ENCODE data around the gene RANGRF.
"Not testable (repeated sequence)": the region's sequence is repeated elsewhere in the genome, so short reads cannot be mapped to it uniquely, and the experiment has no call there.

RANGRF gene, protein sequence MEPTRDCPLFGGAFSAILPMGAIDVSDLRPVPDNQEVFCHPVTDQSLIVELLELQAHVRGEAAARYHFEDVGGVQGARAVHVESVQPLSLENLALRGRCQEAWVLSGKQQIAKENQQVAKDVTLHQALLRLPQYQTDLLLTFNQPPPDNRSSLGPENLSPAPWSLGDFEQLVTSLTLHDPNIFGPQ

DNA sequence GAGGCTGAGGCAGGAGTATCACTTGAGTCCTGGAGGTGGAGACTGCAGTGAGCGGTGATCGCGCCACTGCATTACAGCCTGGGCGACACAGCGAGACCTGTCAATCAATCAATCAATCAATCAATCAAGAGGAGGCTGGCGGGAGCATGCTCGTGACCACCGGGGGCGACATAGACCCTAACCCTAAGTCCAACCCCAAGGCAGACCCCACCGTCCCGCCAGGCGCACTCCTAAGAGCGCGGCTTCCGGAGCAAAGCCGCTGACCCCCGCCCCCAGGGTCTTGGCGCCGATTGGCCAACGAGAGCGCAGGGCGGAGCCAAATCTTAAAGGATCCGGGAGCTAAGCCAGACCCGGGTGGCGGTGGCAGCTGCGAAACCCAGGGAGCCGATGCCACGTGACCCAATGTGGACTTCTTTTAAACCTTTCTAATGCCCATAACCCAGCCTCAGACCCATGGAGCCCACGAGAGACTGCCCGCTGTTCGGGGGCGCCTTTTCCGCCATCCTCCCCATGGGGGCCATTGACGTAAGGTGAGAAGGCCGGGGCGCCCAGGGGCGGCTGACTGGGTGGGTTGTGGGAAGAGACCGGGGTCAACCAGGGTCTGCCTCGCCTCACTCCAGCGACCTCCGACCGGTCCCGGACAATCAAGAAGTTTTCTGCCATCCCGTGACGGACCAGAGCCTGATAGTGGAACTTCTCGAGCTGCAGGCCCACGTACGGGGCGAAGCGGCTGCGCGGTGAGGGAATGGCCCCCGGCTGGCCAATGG, at the start of gene RANGRF:
RANGRF (plus strand) TSS at position 335 of the 767 bp plus-strand sequence; CDS start at position 454, 119 bp downstream.
- DNase-seq: peak; percentile 53 to 89

DNA sequence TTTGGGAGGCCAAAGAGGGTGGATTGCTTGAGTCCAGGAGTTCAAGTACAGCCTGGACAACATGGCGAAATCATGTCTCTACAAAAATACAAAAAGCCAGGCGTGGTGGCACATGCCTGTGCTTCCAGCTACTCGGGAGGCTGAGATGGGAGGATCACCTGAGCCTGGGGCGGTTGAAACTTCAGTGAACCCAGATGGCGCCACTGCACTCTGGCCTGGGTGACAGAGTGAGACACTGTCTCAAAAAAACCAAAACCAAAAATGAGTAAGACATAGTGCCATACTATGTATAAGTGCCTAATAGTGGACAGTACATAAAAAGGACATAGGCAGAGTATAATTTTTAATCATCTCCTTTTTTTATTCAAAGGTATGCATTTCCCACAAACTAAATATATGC, 44.6 kb upstream of the RANGRF start:
- DNase-seq: no peak

DNA sequence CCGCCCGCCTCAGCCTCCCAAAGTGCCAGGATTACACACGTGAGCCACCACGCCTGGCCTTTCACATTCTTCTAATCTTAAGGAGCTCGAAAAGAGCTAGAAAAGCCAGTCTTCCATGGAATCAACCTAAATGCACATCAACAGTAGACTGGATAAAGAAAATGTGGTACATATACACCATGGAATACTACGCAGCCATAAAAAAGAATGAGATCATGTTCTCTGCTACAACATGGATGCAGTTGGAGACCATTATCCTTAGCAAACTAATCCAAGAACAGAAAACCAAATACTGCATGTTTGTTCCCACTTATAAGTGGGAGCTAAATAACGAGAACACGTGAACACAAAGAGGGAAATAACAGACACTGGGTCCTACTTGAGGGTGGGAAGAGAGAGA, 43.7 kb upstream of the RANGRF start:
- no peak for DNase-seq

DNA sequence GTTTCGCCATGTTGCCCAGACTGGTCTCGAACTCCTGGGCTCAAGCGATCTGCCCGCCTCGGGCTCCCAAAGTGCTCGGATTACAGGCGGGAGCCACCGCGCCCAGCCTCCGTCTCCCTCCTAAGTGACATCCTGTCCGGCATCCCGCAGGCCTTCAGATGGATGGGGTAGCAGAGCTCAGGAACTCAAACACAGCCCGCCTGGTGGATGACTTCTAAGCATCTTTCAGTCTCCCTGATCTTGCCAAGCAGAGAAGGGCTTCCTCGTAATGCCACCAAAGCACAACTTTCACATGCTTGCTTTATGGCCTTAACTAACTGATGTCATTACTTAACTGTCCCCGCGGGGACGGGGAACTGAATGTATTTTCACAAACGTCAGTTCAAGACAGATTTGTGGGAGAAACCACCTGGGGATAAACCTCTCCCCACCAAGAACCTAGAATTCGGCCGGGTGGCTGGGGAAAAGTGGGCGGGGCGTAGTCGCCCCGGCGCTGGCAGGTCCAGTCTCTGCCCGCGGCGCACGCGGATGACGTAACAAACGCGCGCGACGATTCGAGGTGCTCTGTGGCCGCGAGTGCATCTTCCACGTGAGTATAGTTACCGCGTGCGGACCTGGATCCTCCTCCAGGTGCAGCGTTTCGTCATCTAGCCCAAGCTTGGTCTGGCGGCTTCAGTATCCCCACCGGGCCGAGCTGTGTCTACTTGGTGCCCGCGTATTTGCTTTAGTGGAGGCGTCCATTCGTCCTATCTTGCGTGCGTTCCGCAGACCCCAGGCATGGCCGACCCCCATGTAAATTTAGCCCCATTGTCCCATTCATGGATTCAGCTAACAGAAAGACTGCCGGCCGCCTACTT, 39.5 kb upstream of the RANGRF start, which contains the start of gene PFAS:
PFAS (plus strand) TSS at position 539 of the 857 bp plus-strand sequence. CDS start 4,649 bp downstream, outside the sequence.
- DNase-seq: peak; percentile 80 to 92

DNA sequence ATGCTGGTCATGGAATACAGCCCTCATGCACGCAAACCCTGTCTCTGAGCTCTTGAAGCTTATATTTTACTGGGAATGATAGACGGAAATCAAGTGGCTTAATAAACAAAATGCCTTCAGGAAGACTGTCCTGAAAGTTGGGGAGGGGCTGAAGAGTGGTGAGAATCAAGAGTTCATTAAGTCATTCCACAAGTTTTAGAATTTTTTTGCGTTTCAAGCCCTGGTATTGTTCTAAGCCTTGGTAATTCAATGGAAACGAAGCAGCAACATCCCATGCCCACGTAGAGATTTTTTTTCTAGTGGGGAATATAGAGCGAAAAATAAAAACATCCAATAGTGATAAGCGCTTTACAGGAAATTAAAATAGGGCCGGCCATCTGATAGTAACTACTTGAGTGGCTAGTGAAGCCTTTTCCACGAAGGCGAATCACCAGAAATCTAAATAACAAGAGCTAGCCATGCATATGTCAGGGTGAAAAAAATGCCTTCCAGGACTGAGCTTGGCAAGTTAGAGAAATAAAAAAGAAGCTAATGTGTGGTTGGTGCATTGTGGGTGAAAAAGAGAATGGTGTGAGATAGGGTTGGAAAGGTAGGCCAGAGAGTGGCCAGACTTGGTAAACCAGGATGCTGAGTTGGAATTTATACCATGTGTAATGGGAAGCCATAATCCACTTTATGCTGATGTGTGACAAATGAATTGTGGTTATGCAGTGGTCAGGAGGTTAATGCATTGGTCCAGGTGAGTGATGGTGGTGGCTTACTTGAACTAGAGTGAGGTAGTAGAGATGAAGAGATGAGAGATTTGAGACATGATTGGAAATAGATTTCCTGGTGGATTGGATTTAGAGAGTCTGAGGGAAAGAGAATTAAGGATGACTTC, 38.6 kb upstream of the RANGRF start:
- no peak for DNase-seq

DNA sequence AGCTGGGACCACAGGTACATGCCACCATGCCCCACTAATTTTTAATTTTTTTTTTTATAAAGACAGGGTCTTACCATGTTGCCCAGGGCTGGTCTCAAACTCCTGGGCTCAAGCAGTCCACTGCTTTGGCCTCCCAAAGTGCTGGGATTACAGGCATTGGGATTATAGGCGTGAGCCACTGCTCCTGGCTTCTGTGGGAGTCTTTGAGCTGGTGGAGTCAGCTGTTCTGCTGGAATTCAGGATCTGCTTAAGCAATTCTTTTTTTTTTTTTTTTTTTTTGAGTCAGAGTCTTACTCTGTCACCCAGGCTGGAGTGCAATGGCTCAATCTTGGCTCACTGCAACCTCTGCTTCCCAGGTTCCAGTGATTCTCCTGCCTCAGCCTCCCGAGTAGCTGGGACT, 37.1 kb upstream of the RANGRF start:
- DNase-seq: not testable (repeated sequence)

DNA sequence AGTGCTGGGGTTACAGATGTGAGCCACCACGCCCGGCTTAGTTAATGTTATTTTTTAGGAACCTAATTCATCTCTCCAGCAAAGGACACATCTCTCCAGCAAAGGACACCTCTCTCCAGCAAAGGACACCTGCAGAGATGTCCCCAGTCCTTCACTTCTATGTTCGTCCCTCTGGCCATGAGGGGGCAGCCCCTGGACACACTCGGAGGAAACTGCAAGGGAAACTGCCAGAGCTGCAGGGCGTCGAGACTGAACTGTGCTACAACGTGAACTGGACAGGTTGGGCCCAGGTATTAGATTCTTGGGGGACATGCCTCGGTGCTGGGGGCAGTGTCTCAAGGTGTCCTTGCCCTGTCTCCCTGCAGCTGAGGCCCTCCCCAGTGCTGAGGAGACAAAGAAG, 34.7 kb upstream of the RANGRF start:
- DNase-seq: peak in 1 of 2 experiments; percentile 9

DNA sequence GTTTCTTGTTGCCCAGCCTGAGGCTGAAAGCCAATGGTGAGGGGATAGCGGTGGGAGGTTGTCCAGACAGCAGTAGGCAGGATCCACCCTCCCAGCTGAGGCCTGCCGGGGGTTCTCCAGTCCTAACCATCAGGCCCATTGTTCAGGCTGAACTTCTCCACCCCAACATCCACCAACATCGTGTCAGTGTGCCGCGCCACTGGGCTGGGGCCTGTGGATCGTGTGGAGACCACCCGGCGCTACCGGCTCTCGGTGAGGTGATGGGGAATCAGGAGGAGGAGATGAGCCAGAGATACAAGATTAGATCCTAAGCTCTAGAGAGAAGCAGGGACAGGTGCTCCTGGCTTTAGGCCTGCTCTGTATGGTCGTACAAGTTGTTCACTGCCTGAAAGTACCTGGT, 33.6 kb upstream of the RANGRF start:
- DNase-seq: no peak

DNA sequence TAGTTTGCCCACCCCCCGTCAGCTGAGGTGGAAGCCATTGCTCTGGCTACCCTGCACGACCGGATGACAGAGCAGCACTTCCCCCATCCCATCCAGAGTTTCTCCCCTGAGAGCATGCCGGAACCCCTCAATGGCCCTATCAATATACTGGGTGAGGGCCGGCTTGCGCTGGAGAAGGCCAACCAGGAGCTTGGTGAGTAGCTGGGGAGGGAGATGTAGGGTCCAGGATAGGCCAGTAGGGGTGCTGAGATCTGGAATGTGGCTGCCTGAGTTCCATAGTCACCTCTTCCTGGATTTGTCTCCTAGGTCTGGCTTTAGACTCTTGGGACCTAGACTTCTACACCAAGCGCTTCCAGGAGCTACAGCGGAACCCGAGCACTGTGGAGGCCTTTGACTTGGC, 33.0 kb upstream of the RANGRF start:
- DNase-seq: no peak

DNA sequence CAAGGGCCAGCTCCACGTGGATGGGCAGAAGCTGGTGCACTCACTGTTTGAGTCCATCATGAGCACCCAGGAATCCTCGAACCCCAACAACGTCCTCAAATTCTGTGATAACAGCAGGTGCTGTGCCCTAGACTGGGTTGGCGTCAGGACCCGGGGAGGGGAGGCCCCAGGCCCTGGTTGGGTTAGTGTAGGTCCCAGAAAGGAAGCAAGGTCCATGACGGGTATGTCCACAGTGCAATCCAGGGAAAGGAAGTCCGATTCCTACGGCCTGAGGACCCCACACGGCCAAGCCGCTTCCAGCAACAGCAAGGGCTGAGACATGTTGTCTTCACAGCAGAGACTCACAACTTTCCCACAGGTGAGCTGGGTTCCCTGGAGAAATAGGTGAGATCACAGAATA, 32.2 kb upstream of the RANGRF start:
- DNase-seq: no peak

DNA sequence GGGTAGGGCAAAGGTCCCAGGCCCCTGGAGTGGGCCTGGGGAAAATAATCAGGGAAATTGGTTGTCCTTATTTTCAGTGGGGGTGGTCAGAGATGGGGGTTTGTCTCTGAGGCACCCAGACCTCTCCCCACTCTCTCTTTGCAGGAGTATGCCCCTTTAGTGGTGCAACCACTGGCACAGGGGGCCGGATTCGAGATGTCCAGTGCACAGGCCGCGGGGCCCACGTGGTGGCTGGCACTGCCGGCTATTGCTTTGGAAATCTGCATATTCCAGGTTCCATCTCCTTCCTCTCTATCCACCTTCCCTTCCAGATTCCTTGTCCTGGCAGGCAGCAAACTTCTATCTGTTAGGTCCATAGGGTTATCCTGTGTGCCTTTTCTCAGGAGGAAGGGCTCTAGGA, 31.8 kb upstream of the RANGRF start:
- no peak for DNase-seq

DNA sequence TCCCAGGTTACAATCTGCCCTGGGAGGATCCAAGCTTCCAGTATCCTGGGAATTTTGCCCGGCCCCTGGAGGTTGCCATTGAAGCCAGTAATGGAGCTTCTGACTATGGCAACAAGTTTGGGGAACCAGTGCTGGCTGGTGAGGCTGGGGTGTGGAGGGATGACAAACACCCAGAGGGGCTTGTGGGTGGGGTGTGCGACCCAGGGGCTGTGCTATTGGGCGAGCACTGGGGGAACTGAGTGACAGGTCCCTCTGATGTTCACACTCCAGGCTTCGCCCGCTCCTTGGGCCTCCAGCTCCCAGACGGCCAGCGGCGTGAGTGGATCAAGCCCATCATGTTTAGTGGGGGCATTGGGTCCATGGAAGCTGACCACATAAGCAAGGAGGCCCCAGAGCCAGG, 30.7 kb upstream of the RANGRF start:
- no peak for DNase-seq

DNA sequence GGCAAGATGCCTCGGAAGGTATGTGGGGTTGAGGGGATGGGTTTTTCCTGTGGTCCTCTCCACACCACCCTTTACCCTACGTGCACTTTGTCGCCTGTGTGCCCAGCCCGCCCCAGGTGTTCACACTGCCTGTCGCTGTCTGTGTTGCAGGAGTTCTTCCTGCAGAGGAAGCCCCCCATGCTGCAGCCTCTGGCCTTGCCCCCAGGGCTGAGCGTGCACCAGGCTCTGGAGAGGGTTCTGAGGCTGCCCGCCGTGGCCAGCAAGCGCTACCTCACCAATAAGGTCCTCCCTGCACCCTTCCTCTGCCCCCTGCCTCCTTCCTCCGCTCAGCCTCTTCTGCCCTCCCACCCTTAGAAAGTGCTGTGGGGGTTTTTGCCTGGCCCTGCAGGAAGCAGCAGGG, 24.1 kb upstream of the RANGRF start:
- DNase-seq: no peak

DNA sequence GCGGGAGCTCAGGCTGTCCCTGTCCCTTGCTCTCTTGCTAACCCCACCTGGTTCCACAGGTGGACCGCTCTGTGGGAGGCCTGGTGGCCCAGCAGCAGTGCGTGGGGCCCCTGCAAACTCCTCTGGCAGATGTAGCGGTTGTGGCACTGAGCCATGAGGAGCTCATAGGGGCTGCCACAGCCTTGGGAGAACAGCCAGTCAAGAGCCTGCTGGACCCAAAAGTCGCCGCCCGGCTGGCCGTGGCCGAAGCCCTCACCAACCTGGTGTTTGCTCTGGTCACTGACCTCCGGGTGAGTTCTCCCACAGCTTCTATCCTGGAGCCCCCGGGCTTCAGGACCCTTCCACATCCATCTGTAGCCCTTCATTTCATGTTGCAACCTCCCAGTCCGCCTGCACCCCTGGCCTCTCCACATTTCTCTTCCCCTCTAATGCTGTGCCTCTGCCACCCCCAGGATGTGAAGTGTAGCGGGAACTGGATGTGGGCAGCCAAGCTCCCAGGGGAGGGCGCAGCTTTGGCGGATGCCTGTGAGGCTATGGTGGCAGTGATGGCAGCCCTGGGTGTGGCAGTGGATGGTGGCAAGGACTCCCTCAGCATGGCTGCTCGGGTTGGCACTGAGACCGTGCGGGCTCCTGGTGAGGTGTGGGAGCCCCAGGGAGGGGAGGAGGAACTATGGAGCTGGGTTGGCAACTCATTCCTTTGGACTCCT, 23.5 kb upstream of the RANGRF start:
- no peak for DNase-seq

DNA sequence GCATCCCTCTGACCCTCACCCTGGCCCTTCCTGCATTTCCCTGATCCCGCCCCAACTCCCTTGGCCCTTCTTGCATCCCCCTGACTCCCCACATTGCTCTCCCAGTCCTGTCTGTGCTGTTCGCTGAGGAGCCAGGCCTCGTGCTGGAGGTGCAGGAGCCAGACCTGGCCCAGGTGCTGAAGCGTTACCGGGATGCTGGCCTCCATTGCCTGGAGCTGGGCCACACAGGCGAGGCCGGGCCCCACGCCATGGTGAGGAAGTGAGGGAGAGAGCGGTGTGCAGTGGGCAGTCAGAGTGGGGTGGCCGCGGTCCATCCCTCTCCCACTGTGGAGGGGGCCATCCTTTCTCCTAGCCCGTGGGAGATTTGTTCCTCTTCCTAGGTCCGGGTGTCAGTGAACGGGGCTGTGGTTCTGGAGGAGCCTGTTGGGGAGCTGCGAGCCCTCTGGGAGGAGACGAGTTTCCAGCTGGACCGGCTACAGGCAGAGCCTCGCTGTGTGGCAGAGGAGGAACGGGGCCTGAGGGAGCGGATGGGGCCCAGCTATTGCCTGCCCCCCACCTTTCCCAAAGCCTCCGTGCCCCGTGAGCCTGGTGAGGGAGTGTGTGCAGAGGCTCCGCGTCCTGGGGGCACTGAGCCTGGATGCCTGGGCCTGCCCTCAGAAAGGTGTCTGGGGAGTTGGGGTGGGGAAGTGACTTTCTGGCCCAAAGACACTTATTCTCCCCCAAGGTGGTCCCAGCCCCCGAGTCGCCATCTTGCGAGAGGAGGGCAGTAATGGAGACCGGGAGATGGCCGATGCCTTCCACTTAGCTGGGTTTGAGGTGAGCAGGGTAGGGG, 21.6 kb upstream of the RANGRF start:
- no peak for DNase-seq

DNA sequence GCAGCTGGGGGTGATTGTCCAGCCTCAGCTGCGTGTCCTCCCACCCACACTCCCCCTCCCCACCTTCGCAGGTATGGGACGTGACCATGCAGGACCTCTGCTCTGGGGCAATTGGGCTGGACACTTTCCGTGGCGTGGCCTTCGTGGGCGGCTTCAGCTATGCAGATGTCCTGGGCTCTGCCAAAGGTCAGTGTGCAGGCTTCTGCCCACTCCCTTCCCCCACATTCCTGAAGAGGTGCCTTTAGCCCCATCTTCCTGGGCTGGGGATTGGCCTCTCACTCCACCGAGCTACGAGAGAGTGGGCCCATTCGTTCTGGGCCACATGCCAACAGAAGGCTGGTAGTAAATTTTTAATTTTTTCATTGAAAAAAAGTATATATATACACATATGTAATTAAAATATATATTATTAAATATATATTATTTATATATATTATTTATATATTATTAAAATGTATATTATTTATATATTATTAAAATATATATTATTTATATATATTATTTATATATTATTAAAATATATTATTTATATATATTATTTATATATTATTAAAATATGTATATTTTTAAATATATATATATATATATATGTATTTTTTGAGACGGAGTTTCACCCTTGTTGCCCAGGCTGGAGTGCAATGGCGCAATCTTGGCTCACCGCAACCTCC, 20.9 kb upstream of the RANGRF start:
- no peak for DNase-seq

DNA sequence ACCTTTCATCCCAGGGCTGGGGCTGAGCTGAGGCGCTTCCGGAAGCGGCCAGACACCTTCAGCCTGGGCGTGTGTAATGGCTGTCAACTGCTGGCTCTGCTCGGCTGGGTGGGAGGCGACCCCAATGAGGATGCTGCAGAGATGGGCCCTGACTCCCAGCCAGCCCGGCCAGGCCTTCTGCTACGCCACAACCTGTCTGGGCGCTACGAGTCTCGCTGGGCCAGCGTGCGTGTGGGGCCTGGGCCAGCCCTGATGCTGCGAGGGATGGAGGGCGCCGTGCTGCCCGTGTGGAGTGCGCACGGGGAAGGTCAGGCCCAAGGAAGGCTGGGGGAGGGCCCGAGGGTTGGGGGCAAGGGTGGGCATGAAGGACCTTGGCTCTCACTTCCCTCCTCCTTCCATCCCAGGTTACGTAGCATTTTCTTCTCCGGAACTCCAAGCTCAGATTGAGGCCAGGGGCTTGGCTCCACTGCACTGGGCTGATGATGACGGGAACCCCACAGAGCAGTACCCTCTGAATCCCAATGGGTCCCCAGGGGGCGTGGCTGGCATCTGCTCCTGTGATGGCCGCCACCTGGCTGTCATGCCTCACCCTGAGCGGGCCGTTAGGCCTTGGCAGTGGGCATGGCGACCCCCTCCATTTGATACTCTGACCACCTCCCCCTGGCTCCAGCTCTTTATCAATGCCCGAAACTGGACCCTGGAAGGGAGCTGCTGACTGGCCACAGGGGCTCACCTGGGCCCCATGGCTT, 19.7 kb upstream of the RANGRF start:
- DNase-seq: no peak

DNA sequence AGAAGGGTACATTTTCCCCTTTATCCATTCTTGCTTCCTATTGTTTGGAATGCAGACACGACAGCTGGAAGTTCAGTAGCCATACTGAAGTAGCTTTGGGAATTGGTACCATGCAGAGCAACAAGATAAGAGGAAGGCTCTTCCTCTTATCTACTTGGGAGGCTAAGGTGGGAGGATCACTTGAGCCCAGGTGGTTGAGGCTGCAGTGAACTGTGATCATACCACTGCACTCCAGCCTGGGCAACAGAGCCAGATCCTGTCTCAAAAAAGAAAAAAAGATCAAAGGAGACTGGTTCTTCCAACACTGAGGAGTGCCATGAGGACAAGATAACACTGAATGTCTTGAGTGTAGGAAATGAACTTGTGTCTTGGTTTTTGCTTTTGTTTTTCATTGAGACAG, 16.0 kb upstream of the RANGRF start:
- DNase-seq: no peak

DNA sequence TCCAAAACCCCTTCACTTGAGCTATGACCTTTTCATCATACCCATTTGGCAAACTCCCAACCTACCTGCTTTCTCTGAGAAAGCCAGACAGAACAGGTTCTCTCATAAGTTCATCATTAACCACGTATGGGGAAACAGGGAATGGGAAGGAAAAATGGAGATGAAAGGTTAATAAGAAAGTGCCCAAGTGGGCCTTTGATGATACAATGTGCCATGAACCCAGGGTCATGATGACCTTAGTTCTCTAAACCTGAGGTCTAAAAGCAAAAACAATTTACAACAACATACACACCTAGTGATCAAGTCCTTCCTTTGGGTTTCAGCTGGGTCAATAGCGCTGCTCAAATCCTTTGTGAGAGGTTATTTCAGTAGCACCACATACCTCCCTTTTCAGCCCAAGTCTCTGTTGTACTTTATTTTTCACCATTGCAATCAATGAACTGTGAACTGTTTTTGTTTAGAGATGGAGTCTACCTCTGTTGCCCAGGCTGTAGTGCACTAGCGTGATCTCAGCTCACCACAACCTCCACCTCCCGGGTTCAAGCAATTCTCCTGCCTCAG, 14.5 kb upstream of the RANGRF start:
- no peak for DNase-seq

Data from NCI-H526 (cell line).